ENCODE results near the gene ADAM10.

- TF ChIP-seq CTCF (optimal IDR thresholded peaks at IDR 0.05 in 1 of 3, IDR thresholded peaks at IDR 0.05 in 1 of 3, conservative IDR thresholded peaks at IDR 0.05 in 1 of 3; ENCODE audit: extremely low read depth in 1 of 3, insufficient read depth in 2 of 3, low read length in 3 of 3) (no peak), EZH2 (IDR thresholded peaks at IDR 0.05; ENCODE audit: low read length) (no peak)
These were observed 11.3 kb downstream of the ADAM10 start for GRCh38 chr15:58738046-58738707.
